A673 (cell line): ENCODE measurements around the gene STRAP. TPM values are rescaled to one million over a fixed set of nuclear protein-coding genes. Genes with fewer than 3 reads are reported as not detected.

ENCODE experiments used
- BruUV-seq: library from RNA; stranded (reverse); fragments of 400-500 nt; replicated peaks from 2 replicates; lab custom pipeline; 2021; lab: Mats Ljungman, UMichigan
- CTCF ChIA-PET: fragments of 300-600 bp; sonication (Branson Sonifier 250); formaldehyde crosslinking; loops from one replicate; lab custom pipeline; 2022; ENCODE audit warnings: antibody characterized with exemption; lab: Charles Lee
- POLR2A ChIA-PET: fragments of 300-600 bp; sonication (Branson Sonifier 250); formaldehyde crosslinking; loops from one replicate; lab custom pipeline; 2022; ENCODE audit warnings: antibody characterized with exemption; ENCODE audit not compliant: low non-redundant PET; lab: Charles Lee
- DNase-seq: peaks from one replicate; pipeline ENCODE4 v3.0.0-alpha.2; 2015; ENCODE audit warnings: low spot score
- H3K27ac ChIP-seq: fragments of 200-600 bp; sonication (generic); 2 replicates; pipeline ENCODE4 v1.5.1; 2016; ENCODE audit warnings: mixed run types, low read depth, mild to moderate bottlenecking, mixed read lengths, antibody characterized with exemption, low read length; ENCODE audit not compliant: poor library complexity, severe bottlenecking
- H3K27me3 ChIP-seq: fragments of 200-600 bp; sonication (generic); replicated peaks from 2 replicates; pipeline ENCODE4 v1.6.1; 2017; ENCODE audit warnings: mixed run types, low read depth, mild to moderate bottlenecking, mixed read lengths, antibody characterized with exemption, low read length; ENCODE audit not compliant: insufficient read depth, poor library complexity
- H3K36me3 ChIP-seq: fragments of 200-600 bp; sonication (generic); 2 replicates; pipeline ENCODE4 v1.6.1; 2016; ENCODE audit warnings: mixed run types, mild to moderate bottlenecking, mixed read lengths, antibody characterized with exemption, low read length; ENCODE audit not compliant: insufficient read depth, poor library complexity, severe bottlenecking
- H3K4me1 ChIP-seq: fragments of 200-600 bp; sonication (generic); 2 replicates; pipeline ENCODE4 v1.6.1; 2017; ENCODE audit warnings: mixed run types, mild to moderate bottlenecking, mixed read lengths, antibody characterized with exemption, low read length; ENCODE audit not compliant: insufficient read depth, poor library complexity, severe bottlenecking
- H3K4me3 ChIP-seq: fragments of 200-600 bp; sonication (generic); 2 replicates; pipeline ENCODE4 v1.5.1; 2016; ENCODE audit warnings: low read depth, mixed run types, mild to moderate bottlenecking, mixed read lengths, low read length; ENCODE audit not compliant: poor library complexity, severe bottlenecking
- H3K9me3 ChIP-seq: fragments of 200-600 bp; sonication (generic); 2 replicates; pipeline ENCODE4 v1.6.1; 2016; ENCODE audit warnings: mixed run types, low read depth, mild to moderate bottlenecking, mixed read lengths, antibody characterized with exemption, low read length; ENCODE audit not compliant: poor library complexity, severe bottlenecking
- EZH2 ChIP-seq: fragments of 200-600 bp; sonication (generic); IDR thresholded peaks from 2 replicates; pipeline ENCODE4 v1.6.1; 2017; ENCODE audit warnings: borderline replicate concordance, low read depth, mild to moderate bottlenecking, mixed read lengths, antibody characterized with exemption, low read length; ENCODE audit not compliant: poor library complexity, severe bottlenecking
- intact Hi-C: fragments of 100-400 bp; cut with micrococcal nuclease; formaldehyde crosslinking; loops from one replicate; pipeline ENCODE4 v1.10.0; 2022; ENCODE audit not compliant: unreplicated experiment
- total RNA-seq: library from RNA; stranded (reverse); gene quantifications from 2 replicates; pipeline ENCODE4 v1.2.3, GENCODE V29; 2021
- TF ChIP-seq, protein P1 (sequence below): fragments of 300-800, 200-600 bp; sonication (generic); conservative IDR thresholded peaks from 2 replicates; pipeline ENCODE4 v1.5.1; 2017; ENCODE audit warnings: low read depth, mild to moderate bottlenecking, antibody characterized with exemption, low read length, moderate library complexity, mixed read lengths

The STRAP gene
- total RNA-seq, 1 experiment from 2014 or later = 247 TPM

DNA sequence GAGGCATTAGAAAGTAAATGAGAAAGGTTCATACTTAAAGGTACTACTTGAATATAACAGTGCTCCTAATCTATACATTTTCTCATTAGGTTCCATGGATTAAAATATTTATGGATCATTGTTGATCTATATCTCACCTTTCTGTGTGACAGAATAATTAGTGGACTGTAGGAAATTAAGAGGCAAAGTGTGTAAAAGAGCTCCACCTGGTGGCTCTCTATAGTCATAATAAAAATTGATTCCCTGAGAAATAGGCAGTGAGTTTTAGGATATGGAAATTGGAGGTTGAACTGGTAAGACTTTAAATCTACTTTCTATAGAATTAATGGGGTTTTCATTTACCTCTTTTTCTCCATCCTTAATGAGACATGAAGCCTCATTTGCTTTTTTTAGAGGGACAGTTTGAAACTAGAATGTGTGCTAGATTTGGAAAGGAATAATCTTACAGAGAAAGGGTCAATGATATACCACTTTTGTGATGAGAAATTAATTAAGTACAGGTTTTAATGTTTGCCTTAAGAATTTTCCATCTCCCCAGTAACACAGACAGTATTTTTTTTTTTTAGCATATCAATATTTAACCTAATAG, 17.2 kb downstream of the STRAP start:
- H3K4me1 ChIP-seq = no peaks in the 10 kb centered on the region
- intact Hi-C loops = loop anchor here (1.0 kb wide), 1 partner anchor 309 kb away; no protein-coding TSS in a partner anchor
- TF ChIP-seq, protein P1, sequence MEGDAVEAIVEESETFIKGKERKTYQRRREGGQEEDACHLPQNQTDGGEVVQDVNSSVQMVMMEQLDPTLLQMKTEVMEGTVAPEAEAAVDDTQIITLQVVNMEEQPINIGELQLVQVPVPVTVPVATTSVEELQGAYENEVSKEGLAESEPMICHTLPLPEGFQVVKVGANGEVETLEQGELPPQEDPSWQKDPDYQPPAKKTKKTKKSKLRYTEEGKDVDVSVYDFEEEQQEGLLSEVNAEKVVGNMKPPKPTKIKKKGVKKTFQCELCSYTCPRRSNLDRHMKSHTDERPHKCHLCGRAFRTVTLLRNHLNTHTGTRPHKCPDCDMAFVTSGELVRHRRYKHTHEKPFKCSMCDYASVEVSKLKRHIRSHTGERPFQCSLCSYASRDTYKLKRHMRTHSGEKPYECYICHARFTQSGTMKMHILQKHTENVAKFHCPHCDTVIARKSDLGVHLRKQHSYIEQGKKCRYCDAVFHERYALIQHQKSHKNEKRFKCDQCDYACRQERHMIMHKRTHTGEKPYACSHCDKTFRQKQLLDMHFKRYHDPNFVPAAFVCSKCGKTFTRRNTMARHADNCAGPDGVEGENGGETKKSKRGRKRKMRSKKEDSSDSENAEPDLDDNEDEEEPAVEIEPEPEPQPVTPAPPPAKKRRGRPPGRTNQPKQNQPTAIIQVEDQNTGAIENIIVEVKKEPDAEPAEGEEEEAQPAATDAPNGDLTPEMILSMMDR = peak; percentile 81
- TF ChIP-seq EZH2 = no peak

DNA sequence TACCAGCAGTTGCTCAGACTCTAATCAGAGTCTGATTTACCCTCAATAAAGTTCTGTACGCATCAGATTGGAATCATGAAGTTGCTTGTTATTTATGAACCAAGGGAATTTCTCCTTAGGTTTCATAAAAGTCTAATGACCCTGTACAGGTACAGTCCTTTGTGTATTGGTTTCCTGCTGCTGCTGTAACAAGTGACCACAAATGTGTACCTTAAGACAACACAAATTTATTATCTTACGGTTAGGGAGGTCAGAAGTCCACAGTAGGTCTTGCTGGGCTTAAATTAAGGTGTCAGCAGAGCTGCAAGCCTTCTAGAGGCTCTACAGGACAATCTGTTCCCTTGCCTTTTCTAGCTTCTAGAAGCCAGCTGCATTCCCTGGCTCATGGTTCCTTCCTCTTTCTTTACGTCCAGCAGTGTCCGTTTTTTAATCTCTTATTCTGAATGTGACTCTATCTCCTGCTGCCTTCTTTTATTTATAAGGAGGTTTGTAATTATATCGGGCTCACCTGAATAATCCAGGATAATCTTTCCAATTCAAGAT, 22.3 kb downstream of the STRAP start:
- no peak overlapping the region for H3K27ac ChIP-seq

More for the DNA sequence above, 17.2 kb downstream of the STRAP start:
- peaks cover 87% of the 10 kb centered on the region for H3K36me3 ChIP-seq
- H3K27ac ChIP-seq = no peak overlapping the region
- BruUV-seq = no TSS peak
- no peak overlapping the region for H3K4me3 ChIP-seq
- ChIA-PET CTCF (interaction anchor here (0.7 to 1.0 kb wide), 3 partner anchors 12 to 367 kb away, joined by 3 to 9 read pairs (median 4); partner anchors contain the start of gene DERA), POLR2A (no interaction called here)
- no peaks in the 10 kb centered on the region for H3K27me3 ChIP-seq
- H3K9me3 ChIP-seq = no peaks in the 10 kb centered on the region
- peak; percentile 48 for DNase-seq

DNA sequence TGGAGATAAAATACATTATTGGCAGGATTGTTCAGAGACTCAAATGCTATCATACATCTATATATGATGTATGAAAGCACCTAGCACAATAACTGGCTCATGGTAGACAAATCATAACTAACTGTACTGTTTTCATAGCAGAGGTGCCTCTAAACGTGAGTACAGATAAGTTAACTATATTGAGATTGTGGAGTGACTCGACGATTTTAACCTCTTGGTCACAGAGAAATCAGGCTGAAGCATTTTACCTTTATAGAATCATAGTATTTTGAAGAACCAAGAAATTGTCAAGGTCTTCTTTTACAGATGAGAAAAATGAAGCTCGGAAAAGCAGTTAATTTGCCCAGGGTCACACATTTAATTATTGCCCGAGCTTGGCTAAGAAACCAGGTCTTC, 28.3 kb downstream of the STRAP start:
- intact Hi-C loops = no loop called here
- peak overlapping the region; percentile 74 for H3K4me3 ChIP-seq
- no TSS peak for BruUV-seq

More for the DNA sequence above, 22.3 kb downstream of the STRAP start:
- ChIA-PET POLR2A (no interaction called here), CTCF (no interaction called here)
- Histone ChIP-seq H3K27me3 (no peaks in the 10 kb centered on the region), H3K4me1 (no peaks in the 10 kb centered on the region), H3K4me3 (no peak overlapping the region), H3K9me3 (no peaks in the 10 kb centered on the region), H3K36me3 (peaks cover 61% of the 10 kb centered on the region)
- TF ChIP-seq EZH2 = no peak
- TF ChIP-seq, protein P1 = no peak
- intact Hi-C loops = no loop called here
- no peak for DNase-seq
- BruUV-seq = no TSS peak

More for the DNA sequence above, 28.3 kb downstream of the STRAP start:
- peak overlapping the region; percentile 92 for H3K27ac ChIP-seq
- peaks cover 7% of the 10 kb centered on the region for H3K36me3 ChIP-seq
- H3K27me3 ChIP-seq = no peaks in the 10 kb centered on the region
- H3K9me3 ChIP-seq = no peaks in the 10 kb centered on the region
- ChIA-PET POLR2A (no interaction called here), CTCF (interaction anchor here (1.1 kb wide), 1 partner anchor 11 kb away, joined by 4 read pairs; no protein-coding TSS in a partner anchor)
- H3K4me1 ChIP-seq = peaks cover 7% of the 10 kb centered on the region
- no peak for DNase-seq
- TF ChIP-seq, protein P1 = no peak
- TF ChIP-seq EZH2 = no peak
